SIG-M5 treated with dmso at 0.1 percent for 504 hours (cell line): ENCODE results near the gene LRRC75B.
"Not testable (repeated sequence)": the region's sequence is repeated elsewhere in the genome, so short reads cannot be mapped to it uniquely, and the experiment has no call there.

Experiments used
- DNase-seq: peaks from one replicate; lab custom pipeline; 2025; ENCODE audit not compliant: unreplicated experiment; lab: John Stamatoyannopoulos, UW

The LRRC75B gene

GRCh38 chr22:24602847-24603769 is 10.2 kb upstream of the LRRC75B start, which contains the start of gene GGT1:
Gene GGT1 (plus strand): TSS chr22:24603193. CDS start chr22:24611082, 7,889 bp downstream.
- not testable (repeated sequence) for DNase-seq

GRCh38 chr22:24602105-24602749 is 9.4 kb upstream of the LRRC75B start:
- not testable (repeated sequence) for DNase-seq

- DNase-seq: no peak
Observed at GRCh38 chr22:24601217-24602104, 8.6 kb upstream of the LRRC75B start.

GRCh38 chr22:24599958-24600715 is 7.3 kb upstream of the LRRC75B start:
- DNase-seq: not testable (repeated sequence)

GRCh38 chr22:24599514-24599913 is 6.6 kb upstream of the LRRC75B start:
- no peak for DNase-seq

- DNase-seq: not testable (repeated sequence)
Observed at GRCh38 chr22:24597076-24597475, 4.2 kb upstream of the LRRC75B start.

GRCh38 chr22:24595863-24596262 is 3.0 kb upstream of the LRRC75B start:
- DNase-seq: no peak

GRCh38 chr22:24595228-24595627 is 2.4 kb upstream of the LRRC75B start:
- DNase-seq: no peak

GRCh38 chr22:24594569-24595120 is 1.8 kb upstream of the LRRC75B start:
- no peak for DNase-seq

GRCh38 chr22:24593836-24594568 is 1.1 kb upstream of the LRRC75B start:
- no peak for DNase-seq

GRCh38 chr22:24593559-24593835 is 624 bp upstream of the LRRC75B start:
- DNase-seq: not testable (repeated sequence)

GRCh38 chr22:24592058-24592850 is 619 bp downstream of the LRRC75B start:
- DNase-seq: no peak

GRCh38 chr22:24591286-24591830 is 1.5 kb downstream of the LRRC75B start:
- no peak for DNase-seq

- no peak for DNase-seq
Observed at GRCh38 chr22:24590596-24591173, 2.2 kb downstream of the LRRC75B start.

- DNase-seq: no peak
Observed at GRCh38 chr22:24589518-24590030, 3.3 kb downstream of the LRRC75B start.

GRCh38 chr22:24588757-24589481 is 4.0 kb downstream of the LRRC75B start:
- no peak for DNase-seq

GRCh38 chr22:24588381-24588756 is 4.5 kb downstream of the LRRC75B start:
- DNase-seq: no peak
